Pulmonary artery endothelial cell (primary cell): ENCODE measurements around the gene TFCP2. TPM values are rescaled to one million over a fixed set of nuclear protein-coding genes. Genes with fewer than 3 reads are reported as not detected.

ENCODE experiments used
- total RNA-seq: library from RNA; depleted of rRNA; stranded (reverse); fragments of >200 nt; gene quantifications from 2 replicates; pipeline ENCODE4 v1.2.3, GENCODE V29; 2014

Gene TFCP2
- total RNA-seq, 1 donor from 2014 or later, result 9.4 TPM

Other genes with a start within 250 kb of the TFCP2 start
- not detected in 2 replicates for gene HIGD1C, start 220.6 kb downstream of the TFCP2 start, total RNA-seq
- 56.5 and 70.4 TPM in 2 replicates for gene SLC11A2, start 146.8 kb downstream of the TFCP2 start, total RNA-seq
- gene LETMD1, start 124.8 kb downstream of the TFCP2 start, total RNA-seq, result 27.0 and 30.7 TPM in 2 replicates
- 15.8 and 23.8 TPM in 2 replicates for gene CSRNP2, start 89.5 kb downstream of the TFCP2 start, total RNA-seq
- 1.3 and 1.9 TPM in 2 replicates for gene POU6F1, start 44.9 kb upstream of the TFCP2 start, total RNA-seq
- gene DAZAP2, start 65.7 kb upstream of the TFCP2 start, total RNA-seq, result 80.1 and 118 TPM in 2 replicates
- gene SMAGP, start 97.3 kb upstream of the TFCP2 start, total RNA-seq, result 12.3 and 17.9 TPM in 2 replicates
- gene BIN2, start 151.0 kb upstream of the TFCP2 start, total RNA-seq, result not detected in 2 replicates
- not detected in 2 replicates for gene CELA1, start 173.5 kb upstream of the TFCP2 start, total RNA-seq
- gene GALNT6, start 218.3 kb upstream of the TFCP2 start, total RNA-seq, result 75.0 and 112 TPM in 2 replicates